Measurements from ENCODE around the gene SLC66A2.

The SLC66A2 gene

GRCh38 chr18:79852561-79853302 is 98.7 kb downstream of the SLC66A2 start:
- no peak for DNase-seq (ENCODE audit: extremely low read depth in 1 of 2, low read depth in 1 of 2)
